Left ventricle myocardium superior (tissue), 1 donor: ENCODE data around the gene B3GALT6. TPM values are rescaled to one million over a fixed set of nuclear protein-coding genes. Genes with fewer than 3 reads are reported as not detected.

Experiments used
- ATAC-seq: fragments of 200-7000 bp; cut with Tn5 transposase; one replicate; pipeline ENCODE4 v1.9.1; 2020; ENCODE audit warnings: mild to moderate bottlenecking, moderate library complexity
- DNase-seq: peaks from one replicate; pipeline ENCODE4 v3.0.0-alpha.2; 2020
- intact Hi-C: fragments of 100-400 bp; cut with micrococcal nuclease; formaldehyde crosslinking; loops from one replicate; pipeline ENCODE4 v1.11.0; 2022
- total RNA-seq: library from RNA; stranded (reverse); fragmentation: NEBNext Ultra II Directional; extraction: Animal tissue kit (Norgen Biotek cat#: 25700); gene quantifications from one replicate; pipeline ENCODE4 v1.2.1, GENCODE V29; 2021
- donor health status: DM: no; HTN: yes; CAD: no; lungs with severe emphysema.

The B3GALT6 gene
- total RNA-seq, 1 donor from 2014 or later, result 7.5 TPM

- intact Hi-C loops, result no loop called here
- ATAC-seq (no peak), DNase-seq (no peak)
Observed at GRCh38 chr1:1253972-1254666, 22.1 kb downstream of the B3GALT6 start.

- ATAC-seq, result no peak
- intact Hi-C loops, result no loop called here
- DNase-seq, result no peak
Observed at GRCh38 chr1:1254667-1254998, 22.6 kb downstream of the B3GALT6 start.

- DNase-seq, result no peak
- intact Hi-C loops, result no loop called here
- no peak for ATAC-seq
Observed at GRCh38 chr1:1255078-1255477, 23.0 kb downstream of the B3GALT6 start.

GRCh38 chr1:1255611-1256010 lies 23.6 kb downstream of the B3GALT6 start:
- DNase-seq (no peak), ATAC-seq (no peak)
- intact Hi-C loops, result no loop called here

- intact Hi-C loops, result no loop called here
- ATAC-seq (no peak), DNase-seq (no peak)
Observed at GRCh38 chr1:1256956-1257871, 25.2 kb downstream of the B3GALT6 start.

- no peak for DNase-seq
- intact Hi-C loops, result no loop called here
- ATAC-seq, result no peak
Observed at GRCh38 chr1:1259119-1259488, 27.1 kb downstream of the B3GALT6 start.

- DNase-seq (no peak), ATAC-seq (no peak)
- intact Hi-C loops, result no loop called here
Observed at GRCh38 chr1:1259540-1259939, 27.5 kb downstream of the B3GALT6 start.

- DNase-seq, result peak; percentile 65
- intact Hi-C loops, result no loop called here
- peak; percentile 64 for ATAC-seq
Observed at GRCh38 chr1:1259951-1260600, 28.0 kb downstream of the B3GALT6 start.

GRCh38 chr1:1260843-1261560 lies 29.0 kb downstream of the B3GALT6 start:
- DNase-seq (no peak), ATAC-seq (peak; percentile 8)
- intact Hi-C loops, result no loop called here

GRCh38 chr1:1262071-1262470 lies 30.0 kb downstream of the B3GALT6 start:
- DNase-seq (no peak), ATAC-seq (no peak)
- intact Hi-C loops, result no loop called here

GRCh38 chr1:1262758-1263157 lies 30.7 kb downstream of the B3GALT6 start:
- intact Hi-C loops, result no loop called here
- ATAC-seq (no peak), DNase-seq (no peak)

- no peak for ATAC-seq
Observed at GRCh38 chr1:1264026-1264425, 32.0 kb downstream of the B3GALT6 start.

GRCh38 chr1:1264868-1265272 lies 32.8 kb downstream of the B3GALT6 start:
- DNase-seq, result no peak
- no peak for ATAC-seq

More at GRCh38 chr1:1264026-1264425, 32.0 kb downstream of the B3GALT6 start:
- DNase-seq, result no peak
- intact Hi-C loops, result no loop called here

GRCh38 chr1:1267488-1268283 lies 35.6 kb downstream of the B3GALT6 start:
- ATAC-seq (no peak), DNase-seq (no peak)
- intact Hi-C loops, result no loop called here

More at GRCh38 chr1:1264868-1265272, 32.8 kb downstream of the B3GALT6 start:
- intact Hi-C loops, result no loop called here

GRCh38 chr1:1268284-1268682 lies 36.2 kb downstream of the B3GALT6 start:
- DNase-seq, result no peak
- intact Hi-C loops, result no loop called here
- ATAC-seq, result no peak

GRCh38 chr1:1270813-1271212 lies 38.8 kb downstream of the B3GALT6 start:
- ATAC-seq (no peak), DNase-seq (no peak)
- intact Hi-C loops, result no loop called here

- DNase-seq (no peak), ATAC-seq (no peak)
- intact Hi-C loops, result no loop called here
Observed at GRCh38 chr1:1272341-1273208, 40.5 kb downstream of the B3GALT6 start.

- no peak for ATAC-seq
- DNase-seq, result no peak
- intact Hi-C loops, result no loop called here
Observed at GRCh38 chr1:1273209-1273511, 41.1 kb downstream of the B3GALT6 start.
